G401.6 (cell line): Measurements from ENCODE around the gene BRAP.
A peak's percentile ranks its signal among the peaks of the same experiment; 100 is the strongest.
"Not testable (repeated sequence)": the region's sequence is repeated elsewhere in the genome, so short reads cannot be mapped to it uniquely, and the experiment has no call there.

Source experiments
- FAIRE-seq: peaks from 2 replicates; lab custom pipeline; 2012; peaks lifted over from hg19 to GRCh38; lab: Jason Lieb, UNC

The BRAP gene, protein sequence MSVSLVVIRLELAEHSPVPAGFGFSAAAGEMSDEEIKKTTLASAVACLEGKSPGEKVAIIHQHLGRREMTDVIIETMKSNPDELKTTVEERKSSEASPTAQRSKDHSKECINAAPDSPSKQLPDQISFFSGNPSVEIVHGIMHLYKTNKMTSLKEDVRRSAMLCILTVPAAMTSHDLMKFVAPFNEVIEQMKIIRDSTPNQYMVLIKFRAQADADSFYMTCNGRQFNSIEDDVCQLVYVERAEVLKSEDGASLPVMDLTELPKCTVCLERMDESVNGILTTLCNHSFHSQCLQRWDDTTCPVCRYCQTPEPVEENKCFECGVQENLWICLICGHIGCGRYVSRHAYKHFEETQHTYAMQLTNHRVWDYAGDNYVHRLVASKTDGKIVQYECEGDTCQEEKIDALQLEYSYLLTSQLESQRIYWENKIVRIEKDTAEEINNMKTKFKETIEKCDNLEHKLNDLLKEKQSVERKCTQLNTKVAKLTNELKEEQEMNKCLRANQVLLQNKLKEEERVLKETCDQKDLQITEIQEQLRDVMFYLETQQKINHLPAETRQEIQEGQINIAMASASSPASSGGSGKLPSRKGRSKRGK

DNA sequence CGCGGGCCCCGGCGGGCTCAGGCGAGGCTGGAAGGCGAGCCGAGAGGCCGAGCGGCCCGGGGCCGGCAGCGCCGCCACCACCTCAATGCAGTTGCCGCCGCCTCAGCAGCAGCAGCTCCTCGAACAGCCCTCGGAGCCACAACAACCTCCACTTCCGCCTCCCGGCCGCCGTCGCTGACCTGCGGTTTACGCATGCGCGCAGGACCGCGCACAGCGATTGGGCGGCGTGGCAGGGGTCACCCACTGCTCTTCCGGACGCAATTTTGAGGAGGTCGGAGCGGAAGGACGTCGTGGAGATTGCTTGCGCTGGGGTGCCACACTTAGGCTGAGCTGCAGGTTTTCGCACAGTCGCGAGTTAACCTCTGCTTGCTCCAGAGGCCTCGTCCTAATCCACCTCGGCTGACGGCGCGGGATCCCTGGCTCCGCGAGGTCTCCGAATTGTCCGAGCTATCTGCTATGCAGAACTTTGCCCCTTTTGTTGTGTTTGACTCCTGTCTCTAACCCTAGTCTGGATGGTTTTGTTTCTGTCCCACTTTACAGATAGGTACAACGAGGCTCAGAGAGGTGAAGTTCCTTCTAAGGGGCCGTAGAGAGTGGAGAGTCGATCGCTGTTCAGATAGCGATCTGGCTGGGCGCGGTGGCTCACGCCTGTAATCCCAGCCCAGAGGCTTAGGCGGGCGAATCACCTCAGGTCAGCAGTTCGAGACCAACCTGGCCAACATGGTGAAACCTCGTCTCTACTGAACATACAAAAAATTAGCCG, at the start of gene BRAP, which contains the start of gene ACAD10:
TSS of gene BRAP (minus strand) at position 146 of the 763 bp plus-strand sequence. CDS start 164 bp downstream, outside the sequence.
TSS of gene ACAD10 (plus strand) at position 243 of the 763 bp plus-strand sequence. CDS start 6,657 bp downstream, outside the sequence.
- peak; percentile 85 for FAIRE-seq

DNA sequence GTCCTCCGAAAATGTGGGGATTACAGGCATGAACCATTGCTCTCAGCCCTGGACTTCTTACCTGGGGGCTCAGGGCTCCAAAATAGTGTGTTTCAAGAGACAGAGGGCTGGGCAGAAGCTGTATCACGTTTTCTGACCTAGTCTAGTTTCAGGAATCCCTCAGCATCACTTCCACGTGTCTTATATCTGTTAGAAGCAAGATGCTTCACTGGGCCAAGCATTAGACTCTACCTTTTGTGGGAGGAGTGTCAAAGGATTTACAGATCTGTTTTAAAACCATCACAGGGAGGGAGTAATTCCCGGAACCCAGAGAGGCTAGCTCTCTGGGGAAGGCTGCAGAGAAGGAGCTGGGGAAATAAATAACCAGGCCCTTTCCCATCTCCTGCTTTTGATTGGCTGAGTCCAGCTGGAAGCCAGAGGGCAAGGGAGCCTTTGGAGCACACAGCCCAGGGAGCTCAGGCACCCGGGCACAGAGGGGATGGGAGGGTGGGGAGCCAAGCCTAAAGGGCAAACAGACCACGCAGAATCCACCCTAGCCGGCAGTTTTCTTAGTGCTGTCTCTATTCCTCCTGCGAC, 47.7 kb upstream of the BRAP start:
- no peak for FAIRE-seq

GRCh38 chr12:111732786-111733185, 47.0 kb upstream of the BRAP start:
- FAIRE-seq: no peak

DNA sequence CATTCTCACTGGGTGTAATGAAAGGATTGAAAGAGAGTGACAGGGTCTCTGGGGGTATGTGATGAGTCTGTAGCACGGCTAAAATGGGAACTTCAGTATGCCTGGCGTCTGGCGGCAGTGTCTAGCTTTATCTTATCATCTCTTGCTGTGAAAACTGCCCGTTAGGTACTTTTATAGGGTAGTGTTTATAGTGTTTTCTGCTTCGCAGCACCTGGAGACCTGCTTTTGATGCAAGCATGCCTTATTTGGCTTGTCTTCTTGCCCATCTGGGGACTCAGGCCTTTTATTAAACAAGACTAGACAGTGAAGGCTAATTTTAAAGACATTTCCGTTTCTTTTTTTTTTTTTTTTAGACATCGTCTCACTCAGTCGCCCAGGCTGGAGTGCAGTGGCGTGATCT, 44.7 kb upstream of the BRAP start:
- FAIRE-seq: no peak

DNA sequence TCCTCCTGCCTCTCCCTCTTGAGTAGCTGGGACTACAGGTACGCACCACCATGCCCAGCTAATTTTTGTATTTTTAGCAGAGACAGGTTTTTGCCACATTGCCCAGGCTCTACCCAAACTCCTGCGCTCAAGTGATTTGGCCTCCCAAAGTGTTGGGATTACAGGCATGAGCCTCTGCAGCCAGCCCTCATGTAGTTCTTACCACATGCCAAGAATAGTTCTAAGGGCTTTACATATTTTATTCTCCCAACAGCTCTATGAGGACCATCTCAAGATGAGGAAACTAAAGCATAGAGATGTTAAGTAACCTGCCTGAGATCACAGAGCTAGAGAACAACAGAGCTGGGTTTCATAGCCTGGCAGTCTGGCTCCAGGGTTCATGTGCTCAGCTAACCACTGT, 43.0 kb upstream of the BRAP start:
- no peak for FAIRE-seq

DNA sequence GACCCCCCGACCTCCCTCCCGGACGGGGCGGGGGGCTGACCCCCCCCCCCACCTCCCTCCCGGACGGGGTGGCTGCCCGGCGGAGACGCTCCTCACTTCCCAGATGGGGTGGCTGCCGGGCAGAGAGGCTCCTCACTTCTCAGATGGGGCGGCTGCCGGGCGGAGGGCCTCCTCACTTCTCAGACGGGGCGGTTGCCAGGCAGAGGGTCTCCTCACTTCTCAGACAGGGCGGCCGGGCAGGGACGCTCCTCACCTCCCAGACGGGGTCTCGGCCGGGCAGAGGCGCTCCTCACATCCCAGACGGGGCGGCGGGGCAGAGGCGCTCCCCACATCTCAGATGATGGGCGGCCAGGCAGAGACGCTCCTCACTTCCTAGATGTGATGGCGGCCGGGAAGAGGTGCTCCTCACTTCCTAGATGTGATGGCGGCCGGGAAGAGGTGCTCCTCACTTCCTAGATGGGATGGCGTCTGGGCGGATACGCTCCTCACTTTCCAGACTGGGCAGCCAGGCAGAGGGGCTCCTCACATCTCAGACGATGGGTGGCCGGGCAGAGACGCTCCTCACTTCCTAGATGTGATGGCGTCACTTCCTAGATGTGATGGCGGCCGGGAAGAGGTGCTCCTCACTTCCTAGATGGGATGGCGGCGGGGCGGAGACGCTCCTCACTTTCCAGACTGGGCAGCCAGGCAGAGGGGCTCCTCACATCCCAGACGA, 38.0 kb upstream of the BRAP start:
- not testable (repeated sequence) for FAIRE-seq

- FAIRE-seq: no peak
These were observed 34.7 kb upstream of the BRAP start for GRCh38 chr12:111720457-111720856.

DNA sequence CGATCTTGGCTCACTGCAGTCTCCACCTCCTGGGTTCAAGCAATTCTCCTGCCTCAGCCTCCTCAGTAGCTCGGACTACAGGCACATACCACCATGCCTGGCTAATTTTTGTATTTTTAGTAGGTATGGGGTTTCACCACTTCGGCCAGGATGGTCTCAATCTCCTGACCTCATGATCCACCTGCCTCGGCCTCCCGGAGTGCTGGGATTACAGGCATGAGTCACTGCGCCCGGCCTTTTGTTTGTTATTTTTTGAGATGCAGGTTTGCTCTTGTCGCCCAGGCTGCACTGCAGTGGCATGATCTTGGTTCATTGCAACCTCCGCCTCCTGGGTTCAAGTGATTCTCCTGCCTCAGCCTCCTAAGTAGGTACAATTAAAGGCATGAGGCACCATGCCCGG, 33.6 kb upstream of the BRAP start:
- FAIRE-seq: not testable (repeated sequence)

GRCh38 chr12:111715279-111715678, 29.5 kb upstream of the BRAP start:
- no peak for FAIRE-seq

- FAIRE-seq: no peak
These were observed 20.4 kb upstream of the BRAP start for GRCh38 chr12:111706145-111706544.

DNA sequence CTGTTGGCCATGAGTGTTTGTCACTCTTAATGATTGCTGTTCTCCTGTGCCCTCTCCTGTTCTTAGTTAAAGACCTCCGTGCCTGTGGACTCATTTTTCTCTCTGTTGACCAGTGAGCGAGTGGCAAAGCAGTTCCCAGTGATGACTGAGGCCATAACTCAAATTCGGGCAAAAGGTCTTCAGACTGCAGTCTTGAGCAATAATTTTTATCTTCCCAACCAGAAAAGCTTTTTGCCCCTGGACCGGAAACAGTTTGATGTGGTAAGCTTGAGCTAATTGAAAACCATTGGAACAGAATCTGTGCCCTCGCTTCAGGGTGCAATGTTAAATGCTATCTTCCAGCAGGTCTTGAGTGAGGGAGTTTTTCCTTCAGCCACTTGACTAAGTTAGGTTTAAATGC, 19.9 kb upstream of the BRAP start:
- FAIRE-seq: no peak

GRCh38 chr12:111699962-111700361, 14.2 kb upstream of the BRAP start:
- FAIRE-seq: no peak

DNA sequence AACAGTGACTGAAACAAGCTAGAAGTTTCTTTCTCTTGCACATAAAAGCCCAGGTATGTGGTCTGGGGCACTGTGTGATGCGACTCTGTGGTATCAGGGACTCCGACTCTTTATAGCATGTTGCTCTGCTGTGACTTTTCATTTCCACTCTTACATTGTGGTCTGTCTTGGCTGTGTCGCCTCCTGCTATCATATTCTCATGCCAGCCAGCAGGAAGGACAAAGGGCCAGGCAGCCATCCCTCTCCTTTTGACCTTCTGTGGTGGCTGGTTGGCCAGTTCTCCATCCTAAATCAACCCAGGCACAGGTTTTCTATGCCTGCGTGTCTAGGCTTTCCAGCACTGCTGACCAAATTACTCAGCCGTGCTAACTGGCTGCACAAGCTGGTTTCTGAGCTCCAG, 8.1 kb upstream of the BRAP start:
- FAIRE-seq: no peak

- FAIRE-seq: no peak
These were observed 6.9 kb upstream of the BRAP start for GRCh38 chr12:111692575-111693210.

GRCh38 chr12:111691262-111691661, 5.5 kb upstream of the BRAP start:
- FAIRE-seq: no peak

DNA sequence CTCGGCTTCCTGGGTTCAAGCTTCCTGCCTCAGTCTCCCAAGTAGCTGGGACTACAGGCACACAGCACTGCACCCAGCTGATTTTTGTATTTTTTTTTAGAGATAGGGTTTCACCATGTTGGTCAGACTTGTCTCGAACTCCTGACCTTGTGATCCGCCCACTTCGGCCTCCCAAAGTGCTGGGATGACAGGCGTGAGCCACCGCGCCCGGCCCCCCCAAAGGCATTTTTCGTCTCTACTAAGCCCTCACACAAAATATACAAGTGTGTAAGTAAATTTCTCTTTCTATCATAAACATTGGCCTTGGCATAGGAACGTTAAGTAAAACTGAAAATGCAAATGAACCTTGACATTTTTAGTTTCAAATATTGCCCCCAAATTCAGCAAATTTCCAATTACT, 2.2 kb upstream of the BRAP start:
- FAIRE-seq: no peak

- no peak for FAIRE-seq
These were observed 1.5 kb upstream of the BRAP start for GRCh38 chr12:111687255-111687654.

DNA sequence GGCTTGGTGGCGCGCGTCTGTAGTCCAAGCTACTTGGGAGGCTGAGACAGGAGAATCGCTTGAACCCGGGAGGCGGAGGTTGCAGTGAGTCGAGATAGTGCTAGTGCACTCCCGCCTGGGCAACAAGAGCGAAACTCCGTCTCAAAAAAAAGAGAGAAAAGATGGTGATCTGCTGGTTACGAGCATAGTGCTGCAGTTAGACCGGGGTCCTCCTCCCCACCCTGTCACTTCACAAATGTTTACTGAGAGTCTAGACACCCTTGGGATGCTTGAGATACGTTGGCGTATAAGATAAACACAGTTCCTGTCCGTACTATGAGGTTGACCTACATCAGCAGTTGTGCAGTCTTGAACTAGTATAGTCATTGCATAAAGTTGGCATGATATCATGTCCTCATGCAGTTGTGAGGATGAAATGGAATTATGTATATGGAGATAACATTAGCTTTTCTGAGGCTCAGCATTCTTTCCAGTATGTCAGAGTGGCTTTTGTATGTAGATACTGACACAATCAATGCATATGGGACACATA, 884 bp upstream of the BRAP start:
- FAIRE-seq: no peak

GRCh38 chr12:111685322-111685810, 390 bp downstream of the BRAP start:
- FAIRE-seq: no peak

DNA sequence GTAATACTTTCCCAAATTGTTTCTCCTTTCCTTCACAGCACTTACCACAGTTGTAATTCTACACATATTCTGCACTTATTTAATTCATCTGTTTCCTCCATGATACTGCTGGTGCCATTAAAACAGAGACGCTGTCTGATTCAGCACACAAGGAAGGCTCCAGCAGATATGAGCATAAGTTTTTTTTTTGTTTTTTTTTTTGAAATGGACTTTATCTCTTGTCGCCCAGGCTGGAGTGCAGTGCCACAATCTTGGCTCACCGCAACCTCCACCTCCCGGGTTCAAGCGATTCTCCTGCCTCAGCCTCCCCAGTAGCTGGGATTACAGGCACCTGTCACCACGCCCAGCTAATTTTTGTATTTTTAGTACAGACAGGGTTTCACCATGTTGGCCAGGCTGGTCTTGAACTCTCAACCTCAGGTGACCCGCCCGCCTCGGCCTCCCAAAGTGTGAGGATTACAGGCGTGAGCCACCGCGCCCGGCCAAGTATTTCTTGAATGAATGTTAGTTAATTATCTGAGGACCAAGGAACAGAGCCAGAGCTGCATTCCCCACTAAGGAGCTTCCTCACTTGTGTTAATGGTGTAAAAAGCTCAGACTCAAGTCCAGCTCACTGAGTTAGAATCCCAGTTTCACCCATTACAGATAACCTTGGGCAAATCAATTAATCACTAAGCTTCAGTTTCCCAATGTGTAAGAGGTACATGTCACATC, 1.1 kb downstream of the BRAP start:
- FAIRE-seq: not testable (repeated sequence)
